Measurements from ENCODE around the gene FGF14. TPM values are rescaled to one million over a fixed set of nuclear protein-coding genes. Genes with fewer than 3 reads are reported as not detected.

The FGF14 gene
- total RNA-seq, 1 donor from 2014 or later, result 1.4 TPM

GRCh38 chr13:101700598-101700997, 701.2 kb downstream of the FGF14 start:
- H3K9me3 ChIP-seq (ENCODE audit: low read depth), result no peaks in the 10 kb centered on the region
- H3F3A ChIP-seq (ENCODE audit: low read depth), result no peaks in the 10 kb centered on the region
- H3K79me2 ChIP-seq (ENCODE audit: low read depth), result no peaks in the 10 kb centered on the region
- no peaks in the 10 kb centered on the region for H3K4me1 ChIP-seq
- no peak overlapping the region for H3K4me3 Mint-ChIP-seq
- H3K27ac ChIP-seq, result no peak overlapping the region
- H3K9ac ChIP-seq, result no peak overlapping the region
- H3K27me3 Mint-ChIP-seq (ENCODE audit: insufficient read depth, low read depth), result no peaks in the 10 kb centered on the region
- no peak for DNase-seq (ENCODE audit: low spot score)
- H3K27ac Mint-ChIP-seq, result no peak overlapping the region
- H3K36me3 ChIP-seq, result no peaks in the 10 kb centered on the region
- no peak overlapping the region for H2AFZ ChIP-seq (replicated peaks)
- no peaks in the 10 kb centered on the region for H3K4me1 Mint-ChIP-seq
- H3K4me2 ChIP-seq, result no peak overlapping the region
- H3K4me3 ChIP-seq, result no peak overlapping the region
- no peaks in the 10 kb centered on the region for H4K20me1 ChIP-seq (ENCODE audit: low read depth)
- no peaks in the 10 kb centered on the region for H3K9me3 Mint-ChIP-seq
- H3K27me3 ChIP-seq, result no peaks in the 10 kb centered on the region
- TF ChIP-seq EZH2phosphoT487 (IDR thresholded peaks at IDR 0.05) (no peak), EZH2 (IDR thresholded peaks at IDR 0.05) (no peak), CTCF (IDR thresholded peaks at IDR 0.05) (no peak)
- no peaks in the 10 kb centered on the region for H3K36me3 Mint-ChIP-seq

- Mint-ChIP-seq H3K4me1 (no peaks in the 10 kb centered on the region), H3K9me3 (no peaks in the 10 kb centered on the region), H3K27ac (no peak overlapping the region), H3K4me3 (no peak overlapping the region), H3K36me3 (no peaks in the 10 kb centered on the region), H3K27me3 (ENCODE audit: insufficient read depth, low read depth) (no peaks in the 10 kb centered on the region)
- Histone ChIP-seq H3K4me2 (no peak overlapping the region), H4K20me1 (ENCODE audit: low read depth) (no peaks in the 10 kb centered on the region), H3K27ac (no peak overlapping the region), H3K4me1 (no peaks in the 10 kb centered on the region), H3K79me2 (ENCODE audit: low read depth) (no peaks in the 10 kb centered on the region), H3K9ac (no peak overlapping the region), H3K4me3 (no peak overlapping the region), H3K36me3 (no peaks in the 10 kb centered on the region), H3K9me3 (ENCODE audit: low read depth) (no peaks in the 10 kb centered on the region), H2AFZ (replicated peaks) (no peak overlapping the region), H3F3A (ENCODE audit: low read depth) (no peaks in the 10 kb centered on the region), H3K27me3 (no peaks in the 10 kb centered on the region)
- TF ChIP-seq EZH2phosphoT487 (IDR thresholded peaks at IDR 0.05), result no peak
- TF ChIP-seq CTCF (IDR thresholded peaks at IDR 0.05), result no peak
- TF ChIP-seq EZH2 (IDR thresholded peaks at IDR 0.05), result no peak
- DNase-seq (ENCODE audit: low spot score), result no peak
Measured at GRCh38 chr13:101698400-101698799, 703.4 kb downstream of the FGF14 start.

GRCh38 chr13:101697745-101698144, 704.1 kb downstream of the FGF14 start:
- Histone ChIP-seq H3K4me3 (no peak overlapping the region), H3K4me2 (no peak overlapping the region), H3K9ac (no peak overlapping the region), H3F3A (ENCODE audit: low read depth) (no peaks in the 10 kb centered on the region), H3K27me3 (no peaks in the 10 kb centered on the region), H3K9me3 (ENCODE audit: low read depth) (no peaks in the 10 kb centered on the region), H2AFZ (replicated peaks) (no peak overlapping the region), H3K27ac (no peak overlapping the region), H3K36me3 (no peaks in the 10 kb centered on the region), H3K4me1 (no peaks in the 10 kb centered on the region), H4K20me1 (ENCODE audit: low read depth) (no peaks in the 10 kb centered on the region), H3K79me2 (ENCODE audit: low read depth) (no peaks in the 10 kb centered on the region)
- Mint-ChIP-seq H3K27ac (no peak overlapping the region), H3K27me3 (ENCODE audit: insufficient read depth, low read depth) (no peaks in the 10 kb centered on the region), H3K36me3 (no peaks in the 10 kb centered on the region), H3K4me1 (no peaks in the 10 kb centered on the region), H3K9me3 (no peaks in the 10 kb centered on the region), H3K4me3 (no peak overlapping the region)
- TF ChIP-seq CTCF (IDR thresholded peaks at IDR 0.05) (no peak), EZH2phosphoT487 (IDR thresholded peaks at IDR 0.05) (no peak), EZH2 (IDR thresholded peaks at IDR 0.05) (no peak)
- no peak for DNase-seq (ENCODE audit: low spot score)

Measured in neural progenitor cell (in vitro differentiated cells).